Measurements from ENCODE around the gene TCFL5.

The TCFL5 gene

GRCh38 chr20:62887152-62887859, 25.7 kb upstream of the TCFL5 start (continued):
- TF ChIP-seq BCL6B (tag by site-specific recombination; IDR thresholded peaks at IDR 0.05) (no peak), SCRT1 (tag by site-specific recombination; IDR thresholded peaks at IDR 0.05; ENCODE audit: borderline replicate concordance) (0 out of 2 replicates have a peak, but pooled peaks have one; percentile 14), OSR2 (tag by site-specific recombination; IDR thresholded peaks at IDR 0.05) (no peak), ZEB2 (tag by site-specific recombination; IDR thresholded peaks at IDR 0.05) (0 out of 2 replicates have a peak, but pooled peaks have one; percentile 45), GFI1B (tag by site-specific recombination; IDR thresholded peaks at IDR 0.05) (no peak), ATF2 (tag by site-specific recombination; IDR thresholded peaks at IDR 0.05; ENCODE audit: low read depth) (no peak), ZNF837 (tag by site-specific recombination; IDR thresholded peaks at IDR 0.05) (no peak), ZFHX2 (tag by site-specific recombination; conservative IDR thresholded peaks at IDR 0.05) (no peak), ZNF138 (tag by site-specific recombination; IDR thresholded peaks at IDR 0.05; ENCODE audit: borderline replicate concordance) (no peak), ZNF776 (tag by site-specific recombination; IDR thresholded peaks at IDR 0.05; ENCODE audit: borderline replicate concordance) (no peak), ZFP69B (tag by site-specific recombination; IDR thresholded peaks at IDR 0.05) (0 out of 2 replicates have a peak, but pooled peaks have one; percentile 41), ZNF514 (tag by site-specific recombination; IDR thresholded peaks at IDR 0.05) (no peak), KLF9 (tag by site-specific recombination; IDR thresholded peaks at IDR 0.05; ENCODE audit: low read depth) (no peak), ZNF174 (tag by site-specific recombination; IDR thresholded peaks at IDR 0.05) (no peak), IKZF3 (tag by site-specific recombination; IDR thresholded peaks at IDR 0.05) (no peak), PBX3 (CRISPR knock-in tag; IDR thresholded peaks at IDR 0.05) (no peak), ZNF2 (tag by site-specific recombination; IDR thresholded peaks at IDR 0.05) (no peak), ZBTB20 (tag by site-specific recombination; IDR thresholded peaks at IDR 0.05) (peak; percentile 63; the same call in 1 of the 2 replicates), ZNF658 (tag by site-specific recombination; IDR thresholded peaks at IDR 0.05) (no peak), PRDM6 (tag by site-specific recombination; IDR thresholded peaks at IDR 0.05) (no peak), ZSCAN30 (tag by site-specific recombination; IDR thresholded peaks at IDR 0.05) (0 out of 2 replicates have a peak, but pooled peaks have one; percentile 13), ZNF549 (tag by site-specific recombination; IDR thresholded peaks at IDR 0.05) (no peak), ZNF623 (tag by site-specific recombination; IDR thresholded peaks at IDR 0.05) (no peak), ZNF133 (tag by site-specific recombination; IDR thresholded peaks at IDR 0.05) (no peak), SCRT2 (tag by site-specific recombination; IDR thresholded peaks at IDR 0.05) (peak; percentile 92)
- TF ChIP-seq, protein P1, sequence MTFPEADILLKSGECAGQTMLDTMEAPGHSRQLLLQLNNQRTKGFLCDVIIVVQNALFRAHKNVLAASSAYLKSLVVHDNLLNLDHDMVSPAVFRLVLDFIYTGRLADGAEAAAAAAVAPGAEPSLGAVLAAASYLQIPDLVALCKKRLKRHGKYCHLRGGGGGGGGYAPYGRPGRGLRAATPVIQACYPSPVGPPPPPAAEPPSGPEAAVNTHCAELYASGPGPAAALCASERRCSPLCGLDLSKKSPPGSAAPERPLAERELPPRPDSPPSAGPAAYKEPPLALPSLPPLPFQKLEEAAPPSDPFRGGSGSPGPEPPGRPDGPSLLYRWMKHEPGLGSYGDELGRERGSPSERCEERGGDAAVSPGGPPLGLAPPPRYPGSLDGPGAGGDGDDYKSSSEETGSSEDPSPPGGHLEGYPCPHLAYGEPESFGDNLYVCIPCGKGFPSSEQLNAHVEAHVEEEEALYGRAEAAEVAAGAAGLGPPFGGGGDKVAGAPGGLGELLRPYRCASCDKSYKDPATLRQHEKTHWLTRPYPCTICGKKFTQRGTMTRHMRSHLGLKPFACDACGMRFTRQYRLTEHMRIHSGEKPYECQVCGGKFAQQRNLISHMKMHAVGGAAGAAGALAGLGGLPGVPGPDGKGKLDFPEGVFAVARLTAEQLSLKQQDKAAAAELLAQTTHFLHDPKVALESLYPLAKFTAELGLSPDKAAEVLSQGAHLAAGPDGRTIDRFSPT (tag by site-specific recombination; IDR thresholded peaks at IDR 0.05): no peak
- TF ChIP-seq, protein P2, sequence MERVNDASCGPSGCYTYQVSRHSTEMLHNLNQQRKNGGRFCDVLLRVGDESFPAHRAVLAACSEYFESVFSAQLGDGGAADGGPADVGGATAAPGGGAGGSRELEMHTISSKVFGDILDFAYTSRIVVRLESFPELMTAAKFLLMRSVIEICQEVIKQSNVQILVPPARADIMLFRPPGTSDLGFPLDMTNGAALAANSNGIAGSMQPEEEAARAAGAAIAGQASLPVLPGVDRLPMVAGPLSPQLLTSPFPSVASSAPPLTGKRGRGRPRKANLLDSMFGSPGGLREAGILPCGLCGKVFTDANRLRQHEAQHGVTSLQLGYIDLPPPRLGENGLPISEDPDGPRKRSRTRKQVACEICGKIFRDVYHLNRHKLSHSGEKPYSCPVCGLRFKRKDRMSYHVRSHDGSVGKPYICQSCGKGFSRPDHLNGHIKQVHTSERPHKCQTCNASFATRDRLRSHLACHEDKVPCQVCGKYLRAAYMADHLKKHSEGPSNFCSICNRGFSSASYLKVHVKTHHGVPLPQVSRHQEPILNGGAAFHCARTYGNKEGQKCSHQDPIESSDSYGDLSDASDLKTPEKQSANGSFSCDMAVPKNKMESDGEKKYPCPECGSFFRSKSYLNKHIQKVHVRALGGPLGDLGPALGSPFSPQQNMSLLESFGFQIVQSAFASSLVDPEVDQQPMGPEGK (tag by site-specific recombination; IDR thresholded peaks at IDR 0.05): peak; percentile 55
- TF ChIP-seq, protein P3, sequence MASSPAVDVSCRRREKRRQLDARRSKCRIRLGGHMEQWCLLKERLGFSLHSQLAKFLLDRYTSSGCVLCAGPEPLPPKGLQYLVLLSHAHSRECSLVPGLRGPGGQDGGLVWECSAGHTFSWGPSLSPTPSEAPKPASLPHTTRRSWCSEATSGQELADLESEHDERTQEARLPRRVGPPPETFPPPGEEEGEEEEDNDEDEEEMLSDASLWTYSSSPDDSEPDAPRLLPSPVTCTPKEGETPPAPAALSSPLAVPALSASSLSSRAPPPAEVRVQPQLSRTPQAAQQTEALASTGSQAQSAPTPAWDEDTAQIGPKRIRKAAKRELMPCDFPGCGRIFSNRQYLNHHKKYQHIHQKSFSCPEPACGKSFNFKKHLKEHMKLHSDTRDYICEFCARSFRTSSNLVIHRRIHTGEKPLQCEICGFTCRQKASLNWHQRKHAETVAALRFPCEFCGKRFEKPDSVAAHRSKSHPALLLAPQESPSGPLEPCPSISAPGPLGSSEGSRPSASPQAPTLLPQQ (tag by site-specific recombination; IDR thresholded peaks at IDR 0.05): peak; percentile 73
